Measurements from ENCODE around the gene ITGB3BP.
"Not testable (repeated sequence)": the region's sequence is repeated elsewhere in the genome, so short reads cannot be mapped to it uniquely, and the experiment has no call there.

ITGB3BP gene

DNA sequence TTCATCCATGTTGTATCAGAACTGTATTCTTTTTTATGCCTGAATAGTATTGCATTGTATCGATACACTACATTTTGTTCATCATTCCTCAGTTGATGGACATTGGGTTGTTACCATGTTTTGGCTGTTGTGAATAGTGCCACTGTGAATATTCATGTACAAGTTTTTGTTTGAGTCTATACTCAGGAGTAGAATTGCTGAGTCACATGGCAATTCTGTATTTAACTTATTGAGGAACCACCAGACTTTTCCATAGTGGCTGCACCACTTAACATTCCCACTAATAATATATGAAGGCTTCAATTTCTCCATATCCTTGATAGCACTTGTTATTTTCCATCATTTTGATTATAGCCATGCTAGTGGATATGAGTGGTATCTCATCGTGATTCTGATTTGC lies 99.4 kb downstream of the ITGB3BP start:
- DNase-seq (ENCODE audit: low read depth in 2 of 3, low spot score in 2 of 3): no peak

DNA sequence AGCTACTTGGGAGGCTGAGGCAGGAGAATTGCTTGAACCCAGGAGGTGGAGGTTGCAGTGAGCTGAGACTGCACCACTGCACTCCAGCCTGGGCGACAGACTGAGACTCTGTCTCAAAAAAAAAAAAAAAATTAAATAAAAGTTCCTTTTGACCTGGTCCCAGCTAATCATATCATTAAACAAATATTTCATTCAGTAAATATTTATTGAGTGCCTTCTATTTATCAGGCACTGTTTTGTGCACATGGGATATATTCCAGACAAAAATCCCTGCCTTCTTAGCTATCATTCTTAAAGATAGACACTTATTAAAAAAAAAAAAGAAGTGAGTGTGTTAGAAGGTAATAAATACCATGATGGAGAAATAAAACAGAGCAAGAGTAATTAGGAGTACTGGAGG lies 102.3 kb downstream of the ITGB3BP start:
- not testable (repeated sequence) for DNase-seq (ENCODE audit: low read depth in 2 of 3, low spot score in 2 of 3)

DNA sequence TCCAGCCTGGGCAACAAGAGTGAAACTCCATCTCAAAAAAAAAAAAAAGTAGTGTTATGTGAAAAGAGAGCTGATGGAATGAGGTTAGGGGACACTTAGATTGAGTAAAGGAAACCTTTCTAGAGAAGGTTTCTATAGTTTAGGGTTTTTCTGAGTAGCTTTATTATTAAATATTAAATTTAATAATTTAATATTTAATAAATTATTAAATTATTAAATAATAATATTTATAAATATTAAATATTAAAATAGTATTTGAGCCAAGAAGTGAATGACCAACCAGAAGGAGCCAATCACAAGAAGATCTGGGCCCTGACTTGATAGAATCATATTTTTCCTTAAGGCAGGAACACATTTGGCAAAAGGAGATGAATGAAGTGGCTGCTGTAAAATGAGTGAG lies 104.9 kb downstream of the ITGB3BP start:
- no peak for DNase-seq (ENCODE audit: low read depth in 2 of 3, low spot score in 2 of 3)

DNA sequence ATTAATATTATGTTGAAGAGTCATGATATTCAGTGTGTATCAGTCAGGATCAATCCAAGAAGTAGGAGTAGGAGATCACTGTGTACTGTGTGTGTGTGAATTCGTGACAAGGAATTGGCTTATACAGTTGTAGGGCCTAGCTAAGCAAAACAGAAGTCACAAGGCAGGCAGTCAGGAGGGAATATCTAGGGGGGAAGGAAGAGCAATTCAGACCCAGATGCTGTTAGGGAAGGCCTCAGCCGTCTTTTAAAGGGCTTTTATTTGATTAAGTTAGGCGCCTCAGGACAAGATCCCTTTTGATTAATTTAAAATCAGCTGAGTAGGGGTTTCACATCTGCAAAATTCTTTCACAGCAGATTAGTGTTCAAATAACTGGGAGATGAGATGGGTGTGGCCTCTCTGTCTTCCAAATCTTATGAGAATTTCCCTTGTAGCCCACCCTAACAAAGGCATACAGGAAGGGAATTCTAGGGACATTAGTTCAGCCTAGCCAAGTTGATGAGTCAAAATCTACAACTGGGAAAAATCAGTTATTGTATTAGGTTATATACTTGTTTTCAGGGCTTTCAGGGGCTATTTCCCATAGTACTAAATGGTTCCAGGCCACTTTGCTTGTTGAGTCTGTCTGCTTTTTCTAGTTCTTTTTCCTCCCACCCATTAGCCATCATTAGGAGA lies 108.2 kb downstream of the ITGB3BP start:
- DNase-seq (ENCODE audit: low read depth in 2 of 3, low spot score in 2 of 3): no peak

DNA sequence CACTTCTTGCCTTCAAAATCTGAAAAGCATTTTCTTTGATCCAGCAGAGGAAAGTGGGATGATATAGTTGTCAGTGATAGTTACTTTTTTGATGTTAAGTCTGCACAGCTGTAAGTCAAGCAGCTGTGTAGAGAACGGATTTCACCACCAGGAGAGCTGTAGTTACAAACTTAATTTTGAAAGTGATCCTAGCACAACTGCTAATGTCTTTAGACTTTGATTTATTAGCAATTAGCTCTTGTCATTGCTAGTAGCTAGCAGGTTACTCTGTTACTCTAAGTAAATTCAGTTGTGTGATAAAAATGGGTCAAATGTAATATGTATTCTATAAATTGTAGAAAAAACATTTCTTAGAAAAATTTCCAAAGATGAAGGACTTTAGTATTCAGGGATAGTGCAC lies 109.6 kb downstream of the ITGB3BP start:
- DNase-seq (ENCODE audit: low read depth in 2 of 3, low spot score in 2 of 3): no peak

DNA sequence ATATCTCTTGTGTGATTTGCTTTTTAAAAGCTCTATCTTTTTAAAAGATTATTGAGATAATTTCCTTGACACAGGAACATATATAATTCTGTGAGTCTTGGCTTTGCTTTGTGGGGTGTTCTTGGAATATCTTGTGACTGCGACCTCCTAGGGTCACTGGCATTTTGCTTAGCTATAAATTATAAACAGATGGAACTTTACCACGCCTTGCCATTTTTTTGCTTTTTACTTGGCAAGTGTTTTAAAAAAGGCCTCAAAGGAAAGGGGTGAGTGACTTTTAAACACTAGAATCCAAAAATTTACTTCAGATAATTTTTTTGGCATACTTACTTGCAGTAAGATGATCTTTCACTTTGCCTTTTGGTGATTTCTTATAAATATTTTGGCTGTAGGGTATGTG lies 112.0 kb downstream of the ITGB3BP start:
- no peak for DNase-seq (ENCODE audit: low read depth in 2 of 3, low spot score in 2 of 3)

DNA sequence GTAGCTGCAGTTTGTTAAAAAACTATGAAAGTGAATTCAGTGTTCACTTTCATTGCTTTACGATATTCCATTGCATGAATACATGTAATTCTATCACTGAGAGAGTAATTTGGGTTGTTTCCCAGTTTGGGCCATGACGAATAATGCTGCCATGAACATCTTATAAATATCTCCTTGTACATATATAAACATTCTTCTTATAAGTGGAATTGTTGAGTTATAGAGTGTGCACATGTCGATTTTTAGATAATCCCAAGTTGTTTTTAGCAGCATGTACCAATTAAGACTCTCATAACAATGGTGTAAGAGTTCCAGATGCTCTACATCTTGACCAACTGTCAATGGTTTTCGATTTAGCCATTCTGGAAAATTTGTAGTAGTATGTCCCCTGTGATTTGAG lies 114.7 kb downstream of the ITGB3BP start:
- DNase-seq (ENCODE audit: low read depth in 2 of 3, low spot score in 2 of 3): no peak

DNA sequence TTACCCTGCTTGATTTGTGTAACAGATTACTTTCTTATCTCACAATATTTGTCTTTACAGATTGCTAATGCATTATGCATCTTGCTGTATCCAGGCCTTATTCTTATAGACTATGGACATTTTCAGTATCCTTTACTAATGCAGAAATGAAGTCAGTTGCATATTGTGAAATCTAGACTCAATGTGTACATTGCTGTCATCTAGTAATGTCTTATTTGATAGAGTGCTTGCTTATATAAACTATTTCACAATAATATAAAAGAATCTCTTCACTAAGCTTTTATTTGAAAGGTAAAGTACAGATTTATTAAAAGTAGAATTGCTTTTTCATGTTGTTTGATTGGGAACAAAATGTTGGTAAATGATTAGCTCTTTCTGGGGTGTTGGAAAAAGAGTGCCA lies 116.0 kb downstream of the ITGB3BP start:
- DNase-seq (ENCODE audit: low read depth in 2 of 3, low spot score in 2 of 3): no peak

DNA sequence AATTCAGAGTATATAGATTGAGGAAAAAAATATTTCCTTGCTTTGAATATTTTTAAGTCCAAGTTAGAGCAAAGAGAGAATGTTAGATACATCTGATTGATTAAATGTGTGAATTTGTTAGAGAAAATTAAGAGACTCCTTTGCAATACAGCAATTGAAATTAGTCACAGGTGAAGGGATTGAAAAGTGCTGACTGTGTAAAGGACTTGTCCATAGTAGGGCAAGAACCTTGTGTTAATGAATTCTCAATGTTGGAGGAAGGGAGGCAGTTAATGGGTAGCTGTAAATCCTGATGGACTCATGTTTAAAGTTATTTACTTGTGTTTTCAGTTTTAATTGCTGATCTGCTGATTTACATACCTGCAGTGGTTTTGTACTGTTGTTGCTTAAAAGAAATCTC lies 117.0 kb downstream of the ITGB3BP start:
- DNase-seq (ENCODE audit: low read depth in 2 of 3, low spot score in 2 of 3): no peak

DNA sequence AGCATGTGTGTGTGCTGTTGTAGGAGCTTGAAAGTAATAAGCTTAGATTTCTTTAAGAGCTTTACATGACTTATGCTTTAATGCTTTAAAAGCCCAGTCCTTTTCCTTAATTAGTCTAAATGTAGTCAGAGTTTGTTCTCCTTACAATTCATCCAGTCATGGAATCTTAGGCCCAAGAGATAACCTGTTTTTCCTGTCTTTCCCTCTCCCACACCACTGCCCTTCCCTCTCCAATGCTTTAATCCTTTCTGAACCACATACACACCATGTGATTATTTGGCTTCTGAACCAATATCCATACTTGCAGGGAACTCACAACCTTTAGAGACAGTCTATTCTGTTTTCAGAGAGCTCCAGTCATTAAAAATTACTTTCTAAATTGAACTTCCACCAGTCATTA lies 118.0 kb downstream of the ITGB3BP start:
- no peak for DNase-seq (ENCODE audit: low read depth in 2 of 3, low spot score in 2 of 3)

DNA sequence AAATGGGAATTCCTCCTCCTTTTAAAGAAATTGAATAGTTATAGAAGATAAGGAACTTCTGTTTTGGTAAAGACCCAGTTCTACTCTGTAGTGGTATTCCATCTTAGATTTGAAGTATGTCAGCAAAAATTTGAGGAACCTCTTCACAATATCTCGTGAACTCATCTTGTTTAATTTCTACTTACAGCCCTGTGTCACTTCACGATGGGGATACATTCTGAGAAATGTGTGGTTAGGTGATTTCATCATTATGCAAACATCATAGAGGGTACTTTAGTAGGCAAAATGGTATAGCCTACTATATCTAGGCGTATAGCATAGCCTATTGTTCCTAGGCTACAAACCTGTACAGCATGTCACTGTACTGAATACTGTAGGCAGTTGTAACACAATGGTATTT lies 119.6 kb downstream of the ITGB3BP start:
- no peak for DNase-seq (ENCODE audit: low read depth in 2 of 3, low spot score in 2 of 3)

DNA sequence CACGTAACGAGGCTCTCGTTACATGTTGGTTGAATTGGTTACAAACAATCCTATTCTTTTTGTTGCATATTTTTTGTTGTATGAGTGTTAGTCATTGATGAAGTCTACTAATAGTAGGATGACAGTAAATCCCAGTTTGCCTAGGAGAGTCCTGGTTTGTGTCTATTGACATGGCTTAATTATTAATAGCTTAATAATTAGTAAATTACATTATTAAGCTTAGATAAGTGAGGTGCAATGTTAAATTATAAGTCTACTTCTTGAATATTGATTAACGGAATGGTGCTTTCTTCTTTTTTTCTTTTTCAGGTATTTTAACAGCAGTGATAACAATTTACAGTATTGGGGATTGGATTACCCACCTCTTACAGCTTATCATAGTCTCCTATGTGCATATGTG lies 121.1 kb downstream of the ITGB3BP start:
- no peak for DNase-seq (ENCODE audit: low read depth in 2 of 3, low spot score in 2 of 3)

Measured in activated CD8-positive, alpha-beta memory T cell treated with anti-CD3 and anti-CD28 coated beads for 48 hours (primary cell).